HG03520 (cell line): ENCODE data around the gene MDFI.

Source experiments
- ATAC-seq: cut with Tn5 transposase; IDR thresholded peaks from one replicate; pipeline ENCODE4 v1.9.1; 2021; ENCODE audit warnings: mild to moderate bottlenecking, moderate library complexity; ENCODE audit not compliant: unreplicated experiment

The MDFI gene

GRCh38 chr6:41648070-41648585 lies 9.9 kb downstream of the MDFI start:
- ATAC-seq = no peak

GRCh38 chr6:41648921-41649320 lies 10.7 kb downstream of the MDFI start:
- ATAC-seq = no peak

GRCh38 chr6:41649596-41649995 lies 11.3 kb downstream of the MDFI start:
- ATAC-seq = no peak

- no peak for ATAC-seq
Observed at GRCh38 chr6:41650120-41650519, 11.9 kb downstream of the MDFI start.

GRCh38 chr6:41651246-41651961 lies 13.1 kb downstream of the MDFI start:
- ATAC-seq = no peak

- no peak for ATAC-seq
Observed at GRCh38 chr6:41651962-41652657, 13.8 kb downstream of the MDFI start.

GRCh38 chr6:41652866-41653652 lies 14.8 kb downstream of the MDFI start:
- ATAC-seq = no peak

GRCh38 chr6:41653691-41654090 lies 15.4 kb downstream of the MDFI start:
- no peak for ATAC-seq

GRCh38 chr6:41654151-41654697 lies 16.0 kb downstream of the MDFI start:
- ATAC-seq = no peak

GRCh38 chr6:41654698-41655151 lies 16.5 kb downstream of the MDFI start:
- ATAC-seq = no peak

GRCh38 chr6:41655176-41655575 lies 16.9 kb downstream of the MDFI start:
- ATAC-seq = no peak

GRCh38 chr6:41655646-41656001 lies 17.4 kb downstream of the MDFI start:
- no peak for ATAC-seq

GRCh38 chr6:41656002-41656691 lies 17.9 kb downstream of the MDFI start:
- no peak for ATAC-seq

GRCh38 chr6:41657131-41658094 lies 19.1 kb downstream of the MDFI start:
- ATAC-seq = no peak

- ATAC-seq = no peak
Observed at GRCh38 chr6:41658636-41659035, 20.4 kb downstream of the MDFI start.

- no peak for ATAC-seq
Observed at GRCh38 chr6:41659935-41660334, 21.7 kb downstream of the MDFI start.

- ATAC-seq = no peak
Observed at GRCh38 chr6:41663568-41663967, 25.3 kb downstream of the MDFI start.

GRCh38 chr6:41664271-41664670 lies 26.0 kb downstream of the MDFI start:
- no peak for ATAC-seq

- ATAC-seq = no peak
Observed at GRCh38 chr6:41667195-41667594, 28.9 kb downstream of the MDFI start.

GRCh38 chr6:41668968-41669367 lies 30.7 kb downstream of the MDFI start:
- ATAC-seq = no peak
